Smooth muscle cell of the pulmonary artery (primary cell): Measurements from ENCODE around the gene UBE2J2. TPM values are rescaled to one million over a fixed set of nuclear protein-coding genes. Genes with fewer than 3 reads are reported as not detected.

Experiments used
- total RNA-seq: library from RNA; depleted of rRNA; stranded (reverse); fragments of >200 nt; gene quantifications from 2 replicates; pipeline ENCODE4 v1.2.3, GENCODE V29; 2014

UBE2J2 gene
- 37.5 and 37.7 TPM in 2 replicates for total RNA-seq

GRCh38 chr1:1273512-1274298 is at the start of gene UBE2J2:
Gene UBE2J2 (minus strand): TSS chr1:1273854. CDS start chr1:1267992, 5,862 bp downstream.

GRCh38 chr1:1307923-1308755 is 34.5 kb upstream of the UBE2J2 start, which contains the start of the genes ACAP3 and PUSL1:
Gene ACAP3 (minus strand): TSS chr1:1307930. CDS start chr1:1307815, 115 bp downstream.
Gene PUSL1 (plus strand): TSS chr1:1308597. CDS start chr1:1308644, 47 bp downstream.

GRCh38 chr1:1246577-1247340 is 26.9 kb downstream of the UBE2J2 start, which contains the start of gene C1QTNF12:
Gene C1QTNF12 (minus strand): TSS chr1:1246722. CDS start chr1:1246690, 32 bp downstream.

DNA sequence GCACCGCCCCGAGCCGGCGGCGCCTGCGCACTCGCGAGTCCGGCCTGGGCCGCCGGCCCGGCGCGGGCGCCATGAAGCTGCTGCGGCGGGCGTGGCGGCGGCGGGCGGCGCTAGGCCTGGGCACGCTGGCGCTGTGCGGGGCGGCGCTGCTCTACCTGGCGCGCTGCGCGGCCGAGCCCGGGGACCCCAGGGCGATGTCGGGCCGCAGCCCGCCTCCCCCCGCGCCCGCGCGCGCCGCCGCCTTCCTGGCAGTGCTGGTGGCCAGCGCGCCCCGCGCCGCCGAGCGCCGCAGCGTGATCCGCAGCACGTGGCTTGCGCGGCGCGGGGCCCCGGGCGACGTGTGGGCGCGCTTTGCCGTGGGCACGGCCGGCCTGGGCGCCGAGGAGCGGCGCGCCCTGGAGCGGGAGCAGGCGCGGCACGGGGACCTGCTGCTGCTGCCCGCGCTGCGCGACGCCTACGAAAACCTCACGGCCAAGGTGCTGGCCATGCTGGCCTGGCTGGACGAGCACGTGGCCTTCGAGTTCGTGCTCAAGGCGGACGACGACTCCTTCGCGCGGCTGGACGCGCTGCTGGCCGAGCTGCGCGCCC is 41.4 kb downstream of the UBE2J2 start, which contains the start of gene B3GALT6:
B3GALT6 (plus strand) TSS at position 30 of the 588 bp plus-strand sequence; CDS start at position 72, 42 bp downstream.

DNA sequence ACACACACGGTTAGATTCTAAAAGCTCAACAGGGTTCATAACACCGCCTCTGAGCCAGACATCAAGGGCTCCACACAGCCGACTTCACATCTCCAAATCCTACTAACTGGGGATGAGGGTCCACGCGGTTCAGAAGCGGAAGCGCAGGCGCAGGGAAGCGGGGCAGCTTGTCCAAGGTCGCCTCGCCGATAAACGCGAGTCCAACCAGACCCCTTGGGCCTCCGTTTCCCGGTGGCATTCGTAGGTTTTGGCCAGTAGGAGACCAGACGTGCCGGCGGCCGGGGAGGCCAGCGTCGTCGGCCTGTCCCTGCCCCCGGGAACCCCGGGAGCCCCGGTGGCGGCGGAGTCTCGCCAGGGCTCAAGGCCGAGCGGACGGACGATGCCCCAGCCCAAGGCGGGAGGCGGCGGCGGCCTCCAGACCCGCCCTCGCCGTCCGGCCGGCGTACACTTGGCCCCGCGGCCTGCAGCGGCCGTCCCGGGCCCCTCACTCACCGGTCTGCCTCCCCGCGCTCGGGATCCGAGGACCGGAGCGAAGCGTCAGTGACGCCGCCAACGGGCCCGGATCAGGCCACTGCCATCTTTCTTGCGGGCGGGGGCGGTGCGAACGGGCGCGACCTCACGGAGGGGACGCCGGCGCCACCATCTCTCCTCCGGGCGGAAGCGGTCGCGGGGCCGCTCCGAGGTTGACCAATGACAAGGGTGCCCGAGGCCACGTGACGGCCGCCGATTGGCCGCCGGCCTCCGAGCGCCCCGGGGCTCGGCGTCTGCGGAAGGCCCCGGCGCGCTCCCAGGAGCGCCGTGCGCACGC is 42.0 kb downstream of the UBE2J2 start, which contains the start of gene SDF4:
SDF4 (minus strand) TSS at position 602 of the 808 bp plus-strand sequence. CDS start 3,229 bp downstream, outside the sequence.

GRCh38 chr1:1213345-1214265 is 60.0 kb downstream of the UBE2J2 start, which contains the start of gene TNFRSF4:
Gene TNFRSF4 (minus strand): TSS chr1:1214153. CDS start chr1:1214127, 26 bp downstream.

DNA sequence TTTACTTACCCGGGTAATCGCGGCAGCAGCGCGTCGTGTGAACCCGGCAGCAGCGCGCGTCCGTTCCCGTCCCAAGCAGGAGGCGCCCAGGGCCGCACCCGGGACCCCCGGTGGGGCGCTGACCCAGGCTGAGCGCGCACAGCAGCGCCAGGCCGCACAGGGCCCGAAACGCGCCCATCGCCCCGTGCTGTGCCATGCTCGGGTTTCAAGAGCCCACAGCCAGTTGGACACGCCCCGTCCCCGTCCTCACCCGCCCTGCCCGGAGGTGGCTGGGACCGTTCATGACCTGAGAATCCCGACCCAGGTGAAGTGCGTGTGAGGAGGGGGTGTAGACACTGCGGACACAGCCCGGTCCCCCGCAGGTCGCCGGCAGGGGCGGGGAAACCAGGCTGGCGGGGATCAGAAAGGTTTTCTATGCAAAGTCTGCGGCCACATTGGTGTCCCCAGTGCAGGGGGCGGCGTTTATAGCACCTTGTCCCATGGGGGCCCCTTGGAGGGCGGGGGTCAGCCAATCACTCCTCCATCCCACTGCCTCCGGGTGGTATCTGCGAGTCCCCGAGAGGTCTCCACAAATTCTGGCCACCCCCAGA is 67.2 kb downstream of the UBE2J2 start, which contains the start of gene TNFRSF18:
TNFRSF18 (minus strand) TSS at position 217 of the 590 bp plus-strand sequence; CDS start at position 196, 21 bp downstream.

Other genes with a start within 250 kb of the UBE2J2 start
- not detected in 2 replicates for gene RNF223, start 199.5 kb downstream of the UBE2J2 start, total RNA-seq
- 4.6 and 6.6 TPM in 2 replicates for gene C1orf159, start 157.8 kb downstream of the UBE2J2 start, total RNA-seq
- not detected in 2 replicates for gene TTLL10, start 100.0 kb downstream of the UBE2J2 start, total RNA-seq
- not detected in 2 replicates for gene TNFRSF18, start 67.3 kb downstream of the UBE2J2 start, total RNA-seq
- gene TNFRSF4, start 59.7 kb downstream of the UBE2J2 start, total RNA-seq = 0.17 TPM in 1 of 2 replicates, not detected in the other
- gene SDF4, start 41.9 kb downstream of the UBE2J2 start, total RNA-seq = 214 and 261 TPM in 2 replicates
- 28.5 and 35.7 TPM in 2 replicates for gene B3GALT6, start 41.6 kb downstream of the UBE2J2 start, total RNA-seq
- 0.91 and 2.2 TPM in 2 replicates for gene C1QTNF12, start 27.1 kb downstream of the UBE2J2 start, total RNA-seq
- 1.2 and 2.0 TPM in 2 replicates for gene SCNN1D, start 6.6 kb upstream of the UBE2J2 start, total RNA-seq
- gene ACAP3, start 34.1 kb upstream of the UBE2J2 start, total RNA-seq = 37.3 and 39.8 TPM in 2 replicates
- 13.4 and 15.7 TPM in 2 replicates for gene PUSL1, start 34.7 kb upstream of the UBE2J2 start, total RNA-seq
- gene INTS11, start 50.8 kb upstream of the UBE2J2 start, total RNA-seq = 50.6 and 66.8 TPM in 2 replicates
- 14.2 and 14.7 TPM in 2 replicates for gene CPTP, start 50.9 kb upstream of the UBE2J2 start, total RNA-seq
- 0.23 and 0.26 TPM in 2 replicates for gene TAS1R3, start 57.4 kb upstream of the UBE2J2 start, total RNA-seq
- 85.9 and 151 TPM in 2 replicates for gene DVL1, start 75.6 kb upstream of the UBE2J2 start, total RNA-seq
- 247 and 264 TPM in 2 replicates for gene MXRA8, start 84.7 kb upstream of the UBE2J2 start, total RNA-seq
- 55.5 and 57.1 TPM in 2 replicates for gene AURKAIP1, start 101.4 kb upstream of the UBE2J2 start, total RNA-seq
- gene CCNL2, start 125.5 kb upstream of the UBE2J2 start, total RNA-seq = 125 and 214 TPM in 2 replicates
- 66.3 and 70.6 TPM in 2 replicates for gene MRPL20, start 133.4 kb upstream of the UBE2J2 start, total RNA-seq
- gene ANKRD65, start 147.4 kb upstream of the UBE2J2 start, total RNA-seq = 0.17 and 0.39 TPM in 2 replicates
- 8.8 and 9.8 TPM in 2 replicates for gene VWA1, start 161.8 kb upstream of the UBE2J2 start, total RNA-seq
- gene ATAD3C, start 175.8 kb upstream of the UBE2J2 start, total RNA-seq = 0.40 TPM in 1 of 2 replicates, not detected in the other
- 5.7 and 21.3 TPM in 2 replicates for gene ATAD3B, start 197.9 kb upstream of the UBE2J2 start, total RNA-seq
- gene ATAD3A, start 238.3 kb upstream of the UBE2J2 start, total RNA-seq = 21.6 and 36.7 TPM in 2 replicates